Measurements from ENCODE around the gene CCDC47.
"Not testable (repeated sequence)": the region's sequence is repeated elsewhere in the genome, so short reads cannot be mapped to it uniquely, and the experiment has no call there.

The CCDC47 gene

GRCh38 chr17:63798572-63799106 lies 25.2 kb upstream of the CCDC47 start:
- DNase-seq (ENCODE audit: low read depth): no peak
- H3K4me3 ChIP-seq (replicated peaks; ENCODE audit: low read depth, low read length): no peak overlapping the region
- no peak for TF ChIP-seq CTCF (IDR thresholded peaks at IDR 0.05; ENCODE audit: low read length, missing control alignments)

- DNase-seq (ENCODE audit: low read depth); H3K4me3 ChIP-seq (replicated peaks; ENCODE audit: low read depth, low read length): not testable (repeated sequence)
These were observed 23.0 kb upstream of the CCDC47 start for GRCh38 chr17:63796375-63796774.

- H3K4me3 ChIP-seq (replicated peaks; ENCODE audit: low read depth, low read length): no peak overlapping the region
- DNase-seq (ENCODE audit: low read depth): no peak
- TF ChIP-seq CTCF (IDR thresholded peaks at IDR 0.05; ENCODE audit: low read length, missing control alignments): no peak
These were observed 18.8 kb upstream of the CCDC47 start for GRCh38 chr17:63792055-63792729.

- DNase-seq (ENCODE audit: low read depth): no peak
- no peak for TF ChIP-seq CTCF (IDR thresholded peaks at IDR 0.05; ENCODE audit: low read length, missing control alignments)
- no peak overlapping the region for H3K4me3 ChIP-seq (replicated peaks; ENCODE audit: low read depth, low read length)
These were observed 16.7 kb upstream of the CCDC47 start for GRCh38 chr17:63790057-63790456.

GRCh38 chr17:63786971-63787711 lies 13.7 kb upstream of the CCDC47 start:
- no peak overlapping the region for H3K4me3 ChIP-seq (replicated peaks; ENCODE audit: low read depth, low read length)
- TF ChIP-seq CTCF (IDR thresholded peaks at IDR 0.05; ENCODE audit: low read length, missing control alignments): no peak
- DNase-seq (ENCODE audit: low read depth): no peak

- no peak overlapping the region for H3K4me3 ChIP-seq (replicated peaks; ENCODE audit: low read depth, low read length)
- no peak for DNase-seq (ENCODE audit: low read depth)
- TF ChIP-seq CTCF (IDR thresholded peaks at IDR 0.05; ENCODE audit: low read length, missing control alignments): no peak
These were observed 12.7 kb upstream of the CCDC47 start for GRCh38 chr17:63786117-63786516.

- peak; percentile 44 for DNase-seq (ENCODE audit: low read depth)
- TF ChIP-seq CTCF (IDR thresholded peaks at IDR 0.05; ENCODE audit: low read length, missing control alignments): no peak
- H3K4me3 ChIP-seq (replicated peaks; ENCODE audit: low read depth, low read length): no peak overlapping the region
These were observed 12.2 kb upstream of the CCDC47 start for GRCh38 chr17:63785556-63785955.
